Measurements from ENCODE around the gene FCGR3B. TPM values are rescaled to one million over a fixed set of nuclear protein-coding genes. Genes with fewer than 3 reads are reported as not detected.
A peak's percentile ranks its signal among the peaks of the same experiment; 100 is the strongest.
"Not testable (repeated sequence)": the region's sequence is repeated elsewhere in the genome, so short reads cannot be mapped to it uniquely, and the experiment has no call there.

Gene FCGR3B
- total RNA-seq, 2 donors from 2014 or later, result not detected

DNA sequence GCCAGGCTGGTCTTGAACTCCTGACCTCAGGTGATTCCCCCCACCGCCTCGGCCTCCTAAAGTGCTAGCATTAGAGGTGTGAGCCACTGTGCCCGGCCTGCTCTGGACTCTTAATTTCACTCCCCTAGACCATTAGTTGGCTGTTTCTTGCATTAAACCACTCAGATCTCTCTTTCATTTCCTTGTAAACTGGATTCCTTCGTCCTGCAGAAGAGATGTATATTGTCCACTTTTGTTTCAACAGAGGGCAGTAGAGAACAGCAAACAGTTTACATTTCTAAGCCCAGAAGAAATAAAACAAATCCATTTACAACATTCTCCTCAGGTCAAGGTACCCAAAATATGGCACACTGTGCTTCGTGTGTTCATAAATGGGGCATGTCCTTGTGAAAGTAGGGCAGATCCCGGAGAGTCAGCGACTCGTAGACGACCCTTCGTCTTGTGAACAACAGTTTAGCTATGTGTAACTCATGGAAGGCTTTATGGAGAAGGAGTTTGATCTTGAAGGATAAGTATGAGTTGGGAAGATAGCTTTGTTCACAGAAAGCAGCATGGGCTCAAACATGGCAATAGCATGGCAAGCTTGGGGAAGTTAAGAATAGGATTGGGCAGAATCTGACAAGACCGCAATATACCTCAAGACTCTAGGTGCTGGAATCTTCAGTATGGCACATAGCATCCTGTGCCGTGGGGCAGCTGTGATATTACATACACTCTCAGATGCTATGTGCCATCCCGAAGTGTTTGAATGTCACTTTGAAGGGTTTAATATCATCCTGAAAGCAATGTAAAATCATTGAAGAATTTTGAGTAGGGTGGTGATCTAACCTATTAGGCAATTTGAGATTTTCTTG, 16.8 kb upstream of the FCGR3B start:
- H3K27ac ChIP-seq; DNase-seq; H3K27me3 ChIP-seq; H3K9me3 ChIP-seq; H3K4me3 ChIP-seq; H3K4me1 ChIP-seq; intact Hi-C loops (cut with DNase I); H3K36me3 ChIP-seq (replicated peaks in 1 of 2; ENCODE audit: insufficient read depth in 1 of 2, low read depth in 2 of 2): not testable (repeated sequence)
- TF ChIP-seq, protein P1, sequence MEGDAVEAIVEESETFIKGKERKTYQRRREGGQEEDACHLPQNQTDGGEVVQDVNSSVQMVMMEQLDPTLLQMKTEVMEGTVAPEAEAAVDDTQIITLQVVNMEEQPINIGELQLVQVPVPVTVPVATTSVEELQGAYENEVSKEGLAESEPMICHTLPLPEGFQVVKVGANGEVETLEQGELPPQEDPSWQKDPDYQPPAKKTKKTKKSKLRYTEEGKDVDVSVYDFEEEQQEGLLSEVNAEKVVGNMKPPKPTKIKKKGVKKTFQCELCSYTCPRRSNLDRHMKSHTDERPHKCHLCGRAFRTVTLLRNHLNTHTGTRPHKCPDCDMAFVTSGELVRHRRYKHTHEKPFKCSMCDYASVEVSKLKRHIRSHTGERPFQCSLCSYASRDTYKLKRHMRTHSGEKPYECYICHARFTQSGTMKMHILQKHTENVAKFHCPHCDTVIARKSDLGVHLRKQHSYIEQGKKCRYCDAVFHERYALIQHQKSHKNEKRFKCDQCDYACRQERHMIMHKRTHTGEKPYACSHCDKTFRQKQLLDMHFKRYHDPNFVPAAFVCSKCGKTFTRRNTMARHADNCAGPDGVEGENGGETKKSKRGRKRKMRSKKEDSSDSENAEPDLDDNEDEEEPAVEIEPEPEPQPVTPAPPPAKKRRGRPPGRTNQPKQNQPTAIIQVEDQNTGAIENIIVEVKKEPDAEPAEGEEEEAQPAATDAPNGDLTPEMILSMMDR (IDR thresholded peaks at IDR 0.05), result peak in 3 of 7 experiments; percentile 31 to 54 (median 32)
- WGBS, 2 donors, result 16 to 39% methylated on average over 5 to 11 of the region's 13 CpGs
- peak; percentile 35 for ATAC-seq

DNA sequence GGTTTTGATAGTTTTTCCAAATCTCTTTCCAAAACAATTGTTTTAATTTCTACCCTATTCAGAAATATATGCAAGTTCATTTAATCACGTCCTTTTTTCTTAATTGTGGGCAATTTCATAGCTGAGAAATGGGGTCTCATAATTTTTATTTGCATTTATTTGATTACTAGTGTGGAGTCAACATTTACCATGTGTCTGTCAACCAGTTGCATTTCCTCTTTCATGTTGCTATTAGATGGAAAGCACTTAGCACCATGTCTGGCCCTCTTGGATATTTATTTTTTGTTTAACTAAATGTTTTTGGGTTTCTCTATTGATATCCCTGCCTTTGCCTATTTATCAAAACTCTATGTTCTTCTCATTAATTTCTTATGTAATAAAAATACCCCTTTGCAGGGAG, 13.9 kb upstream of the FCGR3B start:
- ATAC-seq; DNase-seq; H3K27ac ChIP-seq; H3K27me3 ChIP-seq; H3K36me3 ChIP-seq (replicated peaks in 1 of 2; ENCODE audit: insufficient read depth in 1 of 2, low read depth in 2 of 2); H3K9me3 ChIP-seq; intact Hi-C loops (cut with DNase I); H3K4me3 ChIP-seq; H3K4me1 ChIP-seq: not testable (repeated sequence)
- WGBS, 2 donors, result 17 to 36% methylated on average over 1 of the region's 1 CpG

DNA sequence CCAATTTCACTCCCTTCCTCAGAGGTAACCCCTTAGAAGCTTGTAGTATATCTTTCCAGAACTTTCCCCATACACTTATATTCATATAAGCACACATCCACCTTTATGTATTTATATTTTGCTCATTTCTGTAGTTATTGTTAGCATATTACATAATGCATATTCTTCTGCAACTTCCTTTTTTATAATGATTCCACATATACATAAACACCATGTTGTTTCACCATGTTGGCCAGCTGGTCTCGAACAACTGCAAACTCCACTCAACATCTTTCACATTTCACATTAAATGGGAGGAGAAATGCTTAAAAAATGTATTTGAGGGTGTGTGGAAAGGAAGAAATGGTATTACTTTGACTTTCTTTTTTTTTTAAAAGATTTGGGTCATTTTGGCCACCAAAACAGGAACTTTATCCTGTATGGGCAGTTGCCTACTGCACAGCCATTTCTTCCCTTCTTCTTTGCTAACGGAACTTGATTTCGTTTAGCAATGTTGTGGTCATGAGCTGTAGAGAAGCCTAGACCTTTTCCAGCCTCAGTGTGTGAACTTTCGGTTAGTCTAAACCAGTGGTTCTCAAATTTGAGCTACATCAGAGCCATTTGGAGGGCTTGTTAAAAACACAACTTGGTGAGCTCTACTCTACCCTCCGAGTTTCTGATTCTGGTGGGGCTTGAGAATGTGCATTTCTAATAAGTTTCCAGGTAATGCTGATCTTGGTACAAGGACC, 12.7 kb upstream of the FCGR3B start:
- H3K4me1 ChIP-seq; H3K9me3 ChIP-seq; H3K27me3 ChIP-seq; H3K27ac ChIP-seq; intact Hi-C loops (cut with DNase I); ATAC-seq; H3K4me3 ChIP-seq; H3K36me3 ChIP-seq (replicated peaks in 1 of 2; ENCODE audit: insufficient read depth in 1 of 2, low read depth in 2 of 2): not testable (repeated sequence)
- WGBS, 2 donors, result 63 to 70% methylated on average over 1 to 5 of the region's 5 CpGs
- DNase-seq, result peak in 1 of 4 donors; percentile 16

DNA sequence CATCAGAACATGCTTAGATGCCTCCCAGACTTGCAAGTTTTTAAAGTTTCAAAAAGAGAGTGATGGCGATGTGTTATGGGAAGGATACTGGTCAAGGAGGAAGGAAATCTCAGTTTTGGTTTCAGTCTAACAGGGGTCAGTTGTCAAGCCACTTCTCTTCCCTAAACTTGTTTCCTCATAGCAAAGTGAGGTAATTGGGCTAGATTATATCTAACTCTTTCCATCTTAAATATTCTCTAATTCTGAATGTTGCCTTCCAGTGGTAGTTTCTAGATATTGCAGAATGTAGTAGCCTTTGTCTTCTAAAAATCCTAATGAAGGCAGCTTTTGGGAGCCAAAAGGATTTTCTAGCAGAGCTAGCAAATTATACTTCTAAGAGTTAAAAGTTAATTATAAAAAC, 11.7 kb upstream of the FCGR3B start:
- H3K4me3 ChIP-seq; DNase-seq; H3K9me3 ChIP-seq; H3K27me3 ChIP-seq; H3K27ac ChIP-seq; intact Hi-C loops (cut with DNase I); H3K36me3 ChIP-seq (replicated peaks in 1 of 2; ENCODE audit: insufficient read depth in 1 of 2, low read depth in 2 of 2); H3K4me1 ChIP-seq; ATAC-seq: not testable (repeated sequence)
- 67% methylated on average over 1 of the region's 1 CpG; no CpG with 5 or more reads in 1 of the 2 donors for WGBS, 2 donors

DNA sequence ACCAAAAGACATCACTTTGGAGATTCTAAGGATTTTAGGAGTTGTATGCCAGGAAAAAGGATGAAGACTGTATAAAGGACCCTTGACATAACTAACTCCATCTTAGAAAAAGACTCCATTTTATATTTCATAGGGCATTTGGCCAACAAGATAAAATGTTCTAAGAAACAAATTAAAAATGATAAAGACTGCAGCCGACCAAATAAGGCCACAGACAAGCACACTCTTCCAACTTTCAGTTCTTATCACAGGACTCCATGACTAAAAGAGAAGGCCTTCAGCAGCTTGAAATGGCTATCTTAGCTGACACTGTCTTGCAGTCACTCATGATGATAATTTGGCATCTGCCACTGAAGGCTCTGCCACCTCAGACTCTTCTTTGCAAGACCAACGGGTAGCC, 8.2 kb upstream of the FCGR3B start:
- H3K27ac ChIP-seq; intact Hi-C loops (cut with DNase I): not testable (repeated sequence)

DNA sequence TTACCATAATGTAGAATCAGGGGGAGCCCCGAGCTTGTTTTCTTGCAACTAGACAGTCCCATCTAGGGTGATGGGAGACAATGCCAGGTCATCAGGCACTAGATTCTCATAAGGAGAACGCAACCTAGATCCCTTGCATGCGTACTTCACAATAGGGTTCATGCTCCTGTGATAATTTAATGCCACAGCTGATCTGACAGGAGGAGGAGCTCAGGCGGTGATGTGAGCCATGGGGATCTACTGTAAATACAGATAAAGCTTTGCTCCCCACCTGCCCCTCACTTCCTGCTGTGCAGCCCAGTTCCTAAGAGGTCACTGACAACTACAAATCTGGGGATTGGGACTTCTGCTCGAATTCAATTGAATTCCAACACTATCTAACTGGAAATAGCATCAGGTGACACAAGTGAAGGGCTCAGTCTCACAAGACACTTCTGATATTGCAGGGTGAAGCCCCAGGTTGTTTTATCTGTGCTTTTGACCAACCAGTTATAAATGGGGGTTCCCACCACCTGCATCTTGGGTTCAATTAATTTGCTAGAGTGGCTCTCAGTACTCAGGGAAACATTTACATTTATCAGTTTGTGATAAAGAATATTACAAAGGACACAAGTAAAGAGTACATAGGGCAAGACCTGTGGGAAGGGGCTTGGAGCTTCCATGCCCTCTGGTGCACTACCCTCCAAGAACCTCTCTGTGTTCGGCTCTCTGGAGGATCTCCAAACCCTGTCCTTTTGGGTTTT, 7.4 kb upstream of the FCGR3B start:
- H3K9me3 ChIP-seq; ATAC-seq; H3K27ac ChIP-seq; H3K36me3 ChIP-seq (replicated peaks in 1 of 2; ENCODE audit: insufficient read depth in 1 of 2, low read depth in 2 of 2); H3K27me3 ChIP-seq; H3K4me3 ChIP-seq; H3K4me1 ChIP-seq; intact Hi-C loops (cut with DNase I); DNase-seq: not testable (repeated sequence)
- 37% methylated on average over 2 of the region's 6 CpGs; no CpG with 5 or more reads in 1 of the 2 donors for WGBS, 2 donors

More for the DNA sequence above, 8.2 kb upstream of the FCGR3B start:
- H3K4me3 ChIP-seq; H3K4me1 ChIP-seq; ATAC-seq; DNase-seq; H3K27me3 ChIP-seq; H3K9me3 ChIP-seq; H3K36me3 ChIP-seq (replicated peaks in 1 of 2; ENCODE audit: insufficient read depth in 1 of 2, low read depth in 2 of 2): not testable (repeated sequence)
- 56% methylated on average over 2 of the region's 2 CpGs; no CpG with 5 or more reads in 1 of the 2 donors for WGBS, 2 donors

DNA sequence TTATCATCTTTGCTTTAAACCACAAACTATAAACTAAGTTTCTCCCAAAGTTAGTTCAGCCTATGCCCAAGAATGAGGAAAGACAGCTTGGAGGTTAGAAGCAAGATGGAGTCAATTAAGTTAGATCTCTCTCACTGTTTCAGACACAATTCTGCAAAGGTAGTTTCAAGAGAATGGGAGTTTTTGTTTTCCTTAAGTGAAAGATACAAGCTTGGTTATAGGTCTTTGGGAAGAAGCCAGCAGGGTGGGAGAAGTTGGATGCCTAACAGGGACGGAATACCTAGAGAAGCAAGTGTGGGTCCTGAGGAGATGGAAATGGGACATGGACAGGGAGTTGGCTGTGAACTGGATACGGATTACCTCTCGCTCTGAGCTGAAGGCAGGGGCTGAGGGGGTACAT, 6.0 kb upstream of the FCGR3B start:
- H3K4me3 ChIP-seq; H3K27ac ChIP-seq; H3K36me3 ChIP-seq (replicated peaks in 1 of 2; ENCODE audit: insufficient read depth in 1 of 2, low read depth in 2 of 2); intact Hi-C loops (cut with DNase I); DNase-seq; H3K4me1 ChIP-seq; ATAC-seq; H3K9me3 ChIP-seq; H3K27me3 ChIP-seq: not testable (repeated sequence)
- 83 to 100% methylated on average over 3 of the region's 3 CpGs for WGBS, 2 donors

DNA sequence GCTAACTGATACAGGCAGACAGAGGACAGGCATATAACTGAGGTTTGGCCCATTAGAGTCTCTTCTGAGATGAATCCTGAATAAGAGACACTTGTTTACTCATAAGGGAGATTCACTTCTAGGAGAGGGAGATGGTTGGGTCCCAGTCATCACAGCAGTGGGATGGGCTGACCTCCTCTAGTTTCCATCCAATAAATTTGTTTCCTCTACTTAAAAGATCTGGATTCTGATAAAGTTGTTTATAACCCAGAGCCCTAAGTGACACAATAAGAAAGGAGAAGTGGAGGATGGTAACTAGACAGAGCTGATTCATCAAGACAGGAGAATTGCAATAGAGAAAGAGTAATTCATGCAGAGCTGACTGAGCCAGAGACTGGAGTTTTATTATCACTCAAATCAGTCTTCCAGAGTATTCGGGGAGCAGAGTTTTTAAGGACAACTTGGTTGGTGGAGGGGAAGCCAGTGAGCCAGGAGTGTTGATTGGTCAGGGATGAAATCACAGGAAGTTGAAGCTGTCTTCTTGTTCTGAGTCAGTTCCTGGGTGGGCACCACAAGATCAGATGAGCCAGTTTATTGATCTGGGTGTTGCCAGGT, 5.3 kb upstream of the FCGR3B start:
- intact Hi-C loops (cut with DNase I); H3K27me3 ChIP-seq; H3K27ac ChIP-seq; H3K9me3 ChIP-seq; H3K4me1 ChIP-seq; DNase-seq; ATAC-seq; H3K4me3 ChIP-seq; H3K36me3 ChIP-seq (replicated peaks in 1 of 2; ENCODE audit: insufficient read depth in 1 of 2, low read depth in 2 of 2): not testable (repeated sequence)
- 60% methylated on average over 1 of the region's 1 CpG for WGBS, 2 donors

DNA sequence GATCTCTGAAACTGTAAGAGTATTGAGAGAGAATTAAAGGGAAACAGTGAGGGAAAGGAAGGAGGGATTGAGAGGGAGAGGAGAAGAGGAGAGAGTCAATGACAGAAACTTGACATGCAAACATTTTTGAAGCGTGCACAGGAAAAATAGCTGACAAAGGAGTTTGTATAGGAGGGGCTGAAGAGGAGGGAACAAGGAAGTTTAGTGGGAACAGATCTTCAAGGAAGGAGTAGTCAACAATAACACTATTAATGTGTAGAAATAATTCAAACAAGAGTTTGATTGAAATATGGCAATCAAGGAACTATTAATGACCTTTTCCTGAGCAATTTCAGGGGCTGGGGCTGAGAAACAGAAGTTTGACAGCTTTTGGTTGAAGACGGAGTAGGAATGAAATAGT, 4.0 kb upstream of the FCGR3B start:
- H3K36me3 ChIP-seq (replicated peaks in 1 of 2; ENCODE audit: insufficient read depth in 1 of 2, low read depth in 2 of 2); H3K27me3 ChIP-seq; H3K9me3 ChIP-seq; intact Hi-C loops (cut with DNase I); DNase-seq; H3K27ac ChIP-seq; ATAC-seq; H3K4me1 ChIP-seq; H3K4me3 ChIP-seq: not testable (repeated sequence)
- WGBS, 2 donors, result 75 to 79% methylated on average over 2 of the region's 2 CpGs

DNA sequence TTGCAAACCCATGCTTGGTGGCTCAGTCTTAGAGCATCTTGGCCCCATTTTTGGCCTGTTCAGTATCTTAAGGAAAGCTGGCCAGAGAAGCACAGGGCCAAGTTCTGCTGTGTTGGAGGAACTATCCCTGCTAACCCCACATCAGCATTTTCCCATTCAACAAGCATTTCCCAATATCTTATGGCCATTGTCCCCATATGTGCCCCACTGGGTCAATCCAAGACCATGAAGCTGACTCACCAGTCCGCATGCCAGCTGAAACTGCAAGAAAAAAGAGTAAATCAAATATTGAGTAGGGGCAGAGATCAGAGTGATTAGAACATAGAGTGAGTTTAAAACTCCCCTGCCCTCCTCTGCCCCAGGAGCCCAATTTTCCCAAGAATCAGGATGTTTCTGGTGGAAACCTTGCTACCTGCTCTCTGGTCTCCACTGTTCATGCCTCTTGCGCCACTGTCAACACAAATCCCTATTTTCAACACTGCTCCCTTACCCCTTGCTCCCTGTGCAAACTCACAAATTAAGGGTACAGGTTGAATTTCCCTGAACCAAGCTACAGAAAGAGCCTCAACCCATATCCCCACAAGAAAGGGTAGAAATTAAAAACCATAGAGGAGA, 741 bp downstream of the FCGR3B start:
- H3K4me3 ChIP-seq; intact Hi-C loops (cut with DNase I); H3K4me1 ChIP-seq; H3K27me3 ChIP-seq; ATAC-seq; DNase-seq; H3K36me3 ChIP-seq (replicated peaks in 1 of 2; ENCODE audit: insufficient read depth in 1 of 2, low read depth in 2 of 2); H3K9me3 ChIP-seq; H3K27ac ChIP-seq: not testable (repeated sequence)
- WGBS, 2 donors, result 89 to 100% methylated on average over 1 of the region's 2 CpGs

Data from body of pancreas (tissue), 4 donors.